LNCaP clone FGC (cell line): ENCODE measurements around the gene DCT.

Experiments
- DNase-seq: peaks from one replicate; pipeline ENCODE4 v3.0.0-alpha.2; 2011; ENCODE audit warnings: low read depth
- H3K4me3 ChIP-seq: 2 replicates; pipeline ENCODE4 v1.5.1; 2011; ENCODE audit warnings: mild to moderate bottlenecking, low read depth, low read length, control low read depth
- TF ChIP-seq, protein P1 (sequence below): IDR thresholded peaks from 2 replicates; pipeline ENCODE4 v1.5.1; 2012; ENCODE audit warnings: mild to moderate bottlenecking; ENCODE audit not compliant: control insufficient read depth, insufficient read depth; ENCODE audit errors: extremely low read depth

DCT gene

DNA sequence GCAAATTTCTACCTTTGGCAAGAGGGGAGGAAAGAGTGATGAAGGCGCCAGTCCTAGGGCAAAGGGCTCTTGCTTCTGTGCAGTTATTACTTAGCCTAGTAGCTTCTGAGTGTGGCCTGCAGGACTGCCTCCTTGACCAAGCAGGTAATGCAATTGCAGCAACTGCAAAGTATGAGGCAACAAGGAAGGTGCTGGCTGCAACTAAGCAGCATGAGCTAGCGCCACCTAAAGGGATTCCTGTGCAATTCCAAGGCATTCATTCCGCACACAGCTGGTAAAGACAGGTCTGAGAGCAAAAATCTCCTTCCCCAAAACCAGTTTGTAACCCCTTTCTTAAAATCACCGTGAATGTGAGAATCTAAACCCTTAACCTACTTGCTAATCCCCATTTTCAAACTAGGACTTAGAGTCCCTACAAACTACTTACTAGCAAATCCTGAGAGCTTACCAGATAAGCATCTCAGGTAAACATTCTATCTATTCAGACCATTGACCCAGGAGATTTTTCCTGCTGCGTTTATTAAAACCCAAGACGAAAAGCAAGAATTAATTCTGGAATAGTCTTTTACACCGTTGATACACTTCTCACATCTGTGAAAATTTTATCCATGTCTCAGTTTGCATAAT is 62.9 kb downstream of the DCT start:
- TF ChIP-seq, protein P1, sequence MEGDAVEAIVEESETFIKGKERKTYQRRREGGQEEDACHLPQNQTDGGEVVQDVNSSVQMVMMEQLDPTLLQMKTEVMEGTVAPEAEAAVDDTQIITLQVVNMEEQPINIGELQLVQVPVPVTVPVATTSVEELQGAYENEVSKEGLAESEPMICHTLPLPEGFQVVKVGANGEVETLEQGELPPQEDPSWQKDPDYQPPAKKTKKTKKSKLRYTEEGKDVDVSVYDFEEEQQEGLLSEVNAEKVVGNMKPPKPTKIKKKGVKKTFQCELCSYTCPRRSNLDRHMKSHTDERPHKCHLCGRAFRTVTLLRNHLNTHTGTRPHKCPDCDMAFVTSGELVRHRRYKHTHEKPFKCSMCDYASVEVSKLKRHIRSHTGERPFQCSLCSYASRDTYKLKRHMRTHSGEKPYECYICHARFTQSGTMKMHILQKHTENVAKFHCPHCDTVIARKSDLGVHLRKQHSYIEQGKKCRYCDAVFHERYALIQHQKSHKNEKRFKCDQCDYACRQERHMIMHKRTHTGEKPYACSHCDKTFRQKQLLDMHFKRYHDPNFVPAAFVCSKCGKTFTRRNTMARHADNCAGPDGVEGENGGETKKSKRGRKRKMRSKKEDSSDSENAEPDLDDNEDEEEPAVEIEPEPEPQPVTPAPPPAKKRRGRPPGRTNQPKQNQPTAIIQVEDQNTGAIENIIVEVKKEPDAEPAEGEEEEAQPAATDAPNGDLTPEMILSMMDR: peak; percentile 55
- DNase-seq: no peak
- no peak overlapping the region for H3K4me3 ChIP-seq

DNA sequence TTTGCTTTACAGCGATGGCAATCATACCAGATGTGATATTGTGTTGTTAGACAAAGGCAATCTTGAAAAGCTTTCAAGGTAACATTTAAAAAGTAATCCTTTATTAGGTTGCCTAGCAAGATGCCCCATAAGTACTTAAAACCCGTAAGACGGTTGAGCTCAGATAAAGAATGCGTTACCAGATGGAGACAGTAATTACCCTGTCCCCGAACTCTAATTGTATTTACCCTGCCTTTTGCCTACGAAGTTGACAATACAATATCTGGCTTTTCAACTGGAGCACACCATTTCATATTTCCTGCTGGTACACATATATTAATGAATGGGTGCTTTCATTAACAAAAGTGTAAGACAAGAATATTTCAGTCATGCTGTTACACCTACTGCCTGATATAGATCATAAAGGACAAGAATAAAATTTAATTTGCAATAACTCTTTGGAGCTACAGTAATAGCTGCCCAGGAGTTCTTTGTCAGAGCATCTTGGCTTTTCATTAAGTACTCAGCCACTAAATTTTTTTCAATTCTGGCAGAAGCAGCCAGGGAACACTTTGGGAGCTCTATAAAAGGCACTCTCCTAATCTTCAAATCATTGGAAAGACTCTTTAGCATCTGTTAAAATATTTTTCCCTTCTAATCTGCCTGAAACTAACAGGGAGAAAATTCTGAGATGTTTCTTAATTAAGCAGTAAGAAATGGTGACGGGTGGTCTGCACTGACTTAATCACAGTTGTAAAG is 63.8 kb downstream of the DCT start:
- TF ChIP-seq, protein P1: no peak
- no peak overlapping the region for H3K4me3 ChIP-seq
- DNase-seq: no peak

DNA sequence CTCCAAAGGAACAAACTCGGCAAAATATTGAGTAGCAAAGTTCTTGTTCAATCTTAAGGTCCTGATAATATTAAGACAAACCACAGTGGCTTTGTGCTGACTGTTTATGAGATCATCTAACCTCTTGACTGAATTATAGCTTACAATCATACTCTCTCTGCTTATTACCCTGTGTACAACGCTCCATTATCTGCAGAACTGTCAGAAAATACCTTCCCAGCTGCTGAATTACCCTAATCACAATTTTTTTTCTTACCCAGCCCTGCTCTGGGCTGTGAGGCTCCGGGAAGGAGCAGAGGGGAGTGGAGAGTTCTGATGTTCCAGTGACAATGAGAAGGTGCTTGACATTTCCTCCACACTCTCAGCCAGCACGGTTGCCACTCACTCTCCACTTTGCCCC is 64.8 kb downstream of the DCT start:
- DNase-seq: no peak
- no peak overlapping the region for H3K4me3 ChIP-seq
- TF ChIP-seq, protein P1: no peak

DNA sequence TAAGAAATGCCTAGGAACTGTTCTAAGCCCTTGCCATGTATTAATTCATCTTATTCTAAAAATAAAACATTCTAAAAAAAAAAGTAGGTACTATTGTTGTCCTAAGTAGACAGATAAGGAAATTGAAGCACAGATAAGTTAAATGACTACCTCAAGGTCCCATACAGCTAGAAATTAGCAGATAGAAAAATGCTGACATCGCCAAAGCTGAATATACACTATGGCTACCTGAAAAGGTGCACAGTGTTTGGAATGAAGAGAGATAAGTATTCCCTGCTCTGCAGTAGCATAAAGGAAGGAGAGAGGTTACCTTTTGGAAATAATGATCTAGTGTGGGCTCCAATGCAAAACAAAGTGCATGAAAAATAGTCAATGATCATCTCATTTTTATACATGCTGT is 65.3 kb downstream of the DCT start:
- no peak overlapping the region for H3K4me3 ChIP-seq
- TF ChIP-seq, protein P1: no peak
- DNase-seq: no peak

DNA sequence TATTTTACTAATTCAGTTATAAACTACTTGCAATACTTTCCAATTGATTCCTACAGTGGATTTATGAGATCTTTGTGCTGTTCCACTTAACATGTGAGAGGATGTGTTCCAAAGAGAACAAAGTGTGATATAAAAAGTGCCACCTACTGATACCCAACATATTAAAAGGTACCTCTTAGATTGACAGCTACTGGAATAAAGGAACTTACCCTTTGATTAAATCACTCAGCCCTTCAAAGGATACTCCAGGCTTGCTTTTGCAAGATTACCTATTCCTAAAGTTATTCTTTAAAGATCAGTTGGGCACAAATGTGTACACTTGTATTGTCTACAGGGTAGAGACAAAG is 65.9 kb downstream of the DCT start:
- TF ChIP-seq, protein P1: no peak
- no peak overlapping the region for H3K4me3 ChIP-seq
- no peak for DNase-seq

DNA sequence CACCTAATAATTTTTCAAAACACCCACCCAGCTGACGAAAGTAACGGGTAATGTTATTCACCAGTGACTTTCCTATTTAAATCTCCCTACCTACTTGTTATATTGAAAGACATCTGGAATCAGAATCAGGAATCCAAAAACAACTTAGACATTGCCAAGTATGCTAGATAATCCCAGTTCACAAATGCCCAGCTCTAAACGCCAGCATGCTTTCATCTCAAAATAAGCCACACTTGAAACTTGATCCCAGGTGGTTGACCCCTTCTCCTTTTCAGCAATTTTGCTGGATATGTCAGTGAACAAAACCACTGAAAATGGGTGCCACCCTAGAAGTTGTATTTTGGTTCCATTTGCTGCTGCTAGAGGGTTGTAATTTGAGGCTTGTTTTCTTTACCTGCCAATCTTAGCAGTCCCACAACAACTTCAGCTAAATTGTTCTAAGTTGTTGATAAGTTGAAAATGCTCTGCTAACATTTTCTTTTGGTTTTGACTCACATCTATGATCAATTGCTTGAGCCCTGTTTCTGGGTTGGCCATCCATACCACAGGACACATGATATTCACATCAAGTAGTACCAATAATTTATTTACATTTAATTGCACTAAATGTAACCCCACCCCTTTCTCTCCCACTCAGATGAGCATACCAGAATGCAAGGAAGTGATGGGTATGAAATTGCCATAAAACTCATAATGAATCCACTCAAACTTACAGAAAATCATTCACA is 66.4 kb downstream of the DCT start:
- TF ChIP-seq, protein P1: no peak
- no peak for DNase-seq

More for the DNA sequence above, 66.4 kb downstream of the DCT start:
- no peak overlapping the region for H3K4me3 ChIP-seq
